ENCODE results near the gene OR10V1.

- TF ChIP-seq, protein P1, sequence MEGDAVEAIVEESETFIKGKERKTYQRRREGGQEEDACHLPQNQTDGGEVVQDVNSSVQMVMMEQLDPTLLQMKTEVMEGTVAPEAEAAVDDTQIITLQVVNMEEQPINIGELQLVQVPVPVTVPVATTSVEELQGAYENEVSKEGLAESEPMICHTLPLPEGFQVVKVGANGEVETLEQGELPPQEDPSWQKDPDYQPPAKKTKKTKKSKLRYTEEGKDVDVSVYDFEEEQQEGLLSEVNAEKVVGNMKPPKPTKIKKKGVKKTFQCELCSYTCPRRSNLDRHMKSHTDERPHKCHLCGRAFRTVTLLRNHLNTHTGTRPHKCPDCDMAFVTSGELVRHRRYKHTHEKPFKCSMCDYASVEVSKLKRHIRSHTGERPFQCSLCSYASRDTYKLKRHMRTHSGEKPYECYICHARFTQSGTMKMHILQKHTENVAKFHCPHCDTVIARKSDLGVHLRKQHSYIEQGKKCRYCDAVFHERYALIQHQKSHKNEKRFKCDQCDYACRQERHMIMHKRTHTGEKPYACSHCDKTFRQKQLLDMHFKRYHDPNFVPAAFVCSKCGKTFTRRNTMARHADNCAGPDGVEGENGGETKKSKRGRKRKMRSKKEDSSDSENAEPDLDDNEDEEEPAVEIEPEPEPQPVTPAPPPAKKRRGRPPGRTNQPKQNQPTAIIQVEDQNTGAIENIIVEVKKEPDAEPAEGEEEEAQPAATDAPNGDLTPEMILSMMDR (IDR thresholded peaks at IDR 0.05): no peak
- no peak for TF ChIP-seq POLR2A (IDR thresholded peaks at IDR 0.05)
These were observed 48.3 kb upstream of the OR10V1 start for GRCh38 chr11:59761993-59762392.

All from testis (tissue), 2 donors.